T-helper 1 cell (primary cell): Measurements from ENCODE around the gene SLC38A7.
A peak's percentile ranks its signal among the peaks of the same experiment; 100 is the strongest.

ENCODE experiments used
- DNase-seq, 5 donors: peaks; one replicate each; pipeline ENCODE4 v3.0.0-alpha.2; 2012 to 2020

SLC38A7 gene

GRCh38 chr16:58634265-58634802, 50.2 kb downstream of the SLC38A7 start:
- DNase-seq, result no peak

GRCh38 chr16:58629733-58630640, 54.6 kb downstream of the SLC38A7 start, which contains the start of gene CNOT1:
CNOT1 (minus strand) TSS chr16:58629826; CDS start chr16:58599337, 30,489 bp downstream.
- peak; percentile 92 to 99 (median 94) for DNase-seq

GRCh38 chr16:58628845-58629732, 55.5 kb downstream of the SLC38A7 start:
- peak; percentile 28 to 54 (median 48) for DNase-seq

- no peak for DNase-seq
These were observed 60.4 kb downstream of the SLC38A7 start for GRCh38 chr16:58624209-58624608.

- no peak for DNase-seq
These were observed 64.2 kb downstream of the SLC38A7 start for GRCh38 chr16:58620396-58620795.

GRCh38 chr16:58615280-58615679, 69.3 kb downstream of the SLC38A7 start:
- DNase-seq, result no peak
